Central memory CD4-positive, alpha-beta T cell (primary cell): ENCODE results near the gene HS3ST3B1.

ENCODE experiments used
- DNase-seq: peaks from one replicate; pipeline ENCODE4 v3.0.0; 2022
- total RNA-seq, 3 experiments: gene quantifications; one replicate each; lab custom pipeline; 2026; lab: John Stamatoyannopoulos, UW

The HS3ST3B1 gene
- total RNA-seq, result 19.1 to 41.5 (median 40.1) reads per million in 3 experiments

DNA sequence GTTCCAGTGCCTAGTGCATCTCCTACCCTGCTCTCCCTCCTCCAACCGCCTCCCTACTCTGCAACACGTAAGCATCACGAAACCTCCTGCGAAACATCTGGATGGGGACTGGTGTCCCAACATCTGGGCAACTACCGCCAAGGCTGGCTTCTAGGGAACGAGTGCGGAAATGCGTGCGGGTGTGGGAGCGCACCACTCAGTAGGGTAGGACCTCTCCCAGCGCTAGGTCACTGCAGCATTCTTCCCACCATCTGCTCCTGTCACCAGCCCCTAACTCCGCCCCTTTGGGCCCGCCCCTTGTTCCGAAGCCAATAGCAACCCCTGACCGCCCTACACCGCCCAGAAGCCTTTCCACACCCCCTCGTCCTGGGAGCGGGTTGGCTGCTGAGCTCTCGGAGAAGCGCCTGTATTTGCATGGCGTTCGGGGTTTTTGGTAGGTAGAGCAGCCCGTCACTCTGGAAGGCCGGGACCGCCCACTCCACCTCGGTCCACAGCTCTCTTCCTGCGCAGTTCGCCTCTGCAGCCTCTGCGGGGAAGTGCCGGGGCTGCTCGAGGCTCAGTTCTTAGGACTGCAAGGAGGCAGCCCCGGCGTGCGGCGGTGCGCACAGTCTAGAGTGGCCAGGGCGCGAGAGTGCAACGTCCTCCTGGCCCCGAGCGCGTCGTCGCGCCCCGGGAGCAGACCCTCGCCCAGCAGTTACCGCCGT lies at the start of gene HS3ST3B1:
TSS of gene HS3ST3B1 (plus strand) at position 507 of the 704 bp plus-strand sequence. CDS start 438 bp downstream, outside the sequence.
- peak; percentile 99 for DNase-seq

- no peak for DNase-seq
Measured at GRCh38 chr17:14261406-14261805, 39.5 kb upstream of the HS3ST3B1 start.

DNA sequence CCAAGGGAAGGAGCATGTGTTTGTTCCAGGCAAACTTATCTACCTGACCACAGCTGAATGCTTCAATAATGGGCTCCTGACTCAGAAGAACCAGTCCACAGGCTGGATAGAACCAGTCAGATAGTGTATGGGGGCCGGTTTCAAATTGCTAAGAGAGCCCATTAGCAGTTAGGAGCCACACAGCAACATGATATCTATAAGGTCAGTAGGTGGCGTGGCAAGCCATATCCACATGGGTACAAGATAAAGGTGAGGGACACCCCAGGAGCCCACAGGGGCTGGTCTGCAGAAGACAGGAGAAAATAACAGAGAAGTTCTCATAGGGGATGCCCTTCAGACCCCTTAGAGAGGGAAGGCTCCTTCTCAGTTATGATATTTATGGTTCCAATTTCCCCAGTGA lies 32.6 kb upstream of the HS3ST3B1 start:
- DNase-seq, result no peak

GRCh38 chr17:14269473-14269872 lies 31.4 kb upstream of the HS3ST3B1 start:
- no peak for DNase-seq

- no peak for DNase-seq
Measured at GRCh38 chr17:14270508-14270907, 30.4 kb upstream of the HS3ST3B1 start.

DNA sequence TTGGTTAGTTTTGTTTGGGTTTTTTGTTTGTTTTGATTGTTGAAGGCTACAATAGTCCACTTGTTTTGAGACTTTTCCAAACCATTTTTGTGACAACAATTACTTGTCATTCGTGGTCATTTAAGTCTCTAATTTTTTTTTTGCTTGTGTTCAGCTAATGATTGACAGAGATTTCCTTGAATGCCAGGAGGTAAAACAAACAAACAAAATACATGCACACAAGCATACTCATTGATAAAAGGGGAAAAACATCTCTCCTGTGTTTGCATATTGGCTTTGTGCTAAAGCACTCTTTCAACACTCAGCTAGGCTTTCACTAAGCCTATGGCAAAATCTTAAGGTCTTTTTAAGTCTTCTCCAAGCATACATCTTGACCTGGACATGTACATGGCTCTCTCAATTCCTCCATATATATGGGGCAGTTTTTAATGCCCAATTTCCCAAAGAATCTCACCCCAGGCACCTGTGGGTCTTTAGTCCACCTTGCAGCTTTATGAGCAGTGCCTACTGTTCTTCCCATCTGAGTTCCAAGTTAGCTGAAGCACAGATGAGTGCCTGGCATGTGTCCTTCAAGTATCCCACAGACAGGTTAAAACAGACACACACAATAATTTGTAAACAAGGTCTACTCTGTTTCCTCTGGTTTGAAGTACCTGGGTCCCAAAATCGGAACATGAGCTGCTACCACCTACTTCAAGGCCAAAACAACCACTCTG lies 24.2 kb upstream of the HS3ST3B1 start:
- DNase-seq, result no peak

GRCh38 chr17:14281530-14281929 lies 19.4 kb upstream of the HS3ST3B1 start:
- DNase-seq, result no peak

GRCh38 chr17:14282726-14283125 lies 18.2 kb upstream of the HS3ST3B1 start:
- DNase-seq, result no peak

DNA sequence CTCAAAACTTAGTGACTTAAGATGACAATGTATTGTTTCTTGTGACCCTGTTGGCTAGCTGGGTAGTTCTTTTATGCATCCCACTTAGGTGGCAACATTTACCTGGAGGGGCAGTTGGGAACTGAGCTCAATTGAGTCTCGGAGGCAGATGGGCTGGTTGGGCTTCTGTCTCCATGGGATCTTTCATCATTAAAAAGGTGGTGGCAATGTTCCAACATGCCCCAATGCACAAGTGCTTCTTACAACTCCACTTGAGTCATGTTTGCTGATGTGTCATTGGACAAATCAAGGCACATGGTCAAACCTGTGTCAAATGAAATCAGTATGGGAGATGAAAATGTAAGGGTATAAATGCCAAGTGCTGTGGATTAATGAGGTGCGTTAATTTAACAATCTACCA lies 11.7 kb upstream of the HS3ST3B1 start:
- no peak for DNase-seq

DNA sequence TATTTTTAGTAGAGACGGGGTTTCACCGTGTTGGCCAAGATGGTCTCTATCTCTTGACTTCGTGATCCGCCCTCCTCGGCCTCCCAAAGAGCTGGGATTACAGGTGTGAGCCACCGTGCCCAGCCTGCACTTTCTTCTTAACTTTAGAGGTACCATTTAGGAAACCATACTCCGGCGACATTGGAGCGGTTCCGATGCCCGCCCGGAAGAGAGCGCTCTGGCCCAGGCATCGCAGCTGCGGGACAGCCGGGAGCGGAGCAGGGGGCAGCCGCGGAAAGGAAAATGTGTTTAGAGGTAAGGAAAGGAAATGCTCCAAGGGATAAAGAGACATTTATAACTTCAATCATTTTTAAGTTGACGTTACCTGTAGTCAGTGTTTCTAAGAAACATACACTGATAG lies 6.0 kb upstream of the HS3ST3B1 start:
- DNase-seq, result no peak

- no peak for DNase-seq
Measured at GRCh38 chr17:14295676-14296075, 5.2 kb upstream of the HS3ST3B1 start.

- no peak for DNase-seq
Measured at GRCh38 chr17:14296166-14296910, 4.5 kb upstream of the HS3ST3B1 start.

- DNase-seq, result no peak
Measured at GRCh38 chr17:14297161-14297851, 3.6 kb upstream of the HS3ST3B1 start.

GRCh38 chr17:14298221-14298946 lies 2.5 kb upstream of the HS3ST3B1 start:
- no peak for DNase-seq

DNA sequence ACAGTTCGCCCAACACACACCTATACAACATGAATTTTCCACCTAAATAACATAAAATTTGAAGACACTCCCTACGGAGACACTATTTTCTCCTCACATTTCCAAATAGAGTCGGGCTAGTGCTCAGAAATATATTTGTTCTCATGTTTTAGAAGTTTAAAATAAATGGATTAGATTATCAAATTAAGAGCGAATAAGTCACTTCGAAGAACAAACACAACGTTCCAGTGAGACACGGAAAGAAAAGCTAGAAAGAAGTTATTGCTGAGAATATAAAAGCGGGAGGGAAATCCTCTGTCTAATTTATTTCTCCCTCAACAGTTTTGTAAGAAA lies 2.0 kb upstream of the HS3ST3B1 start:
- DNase-seq, result no peak

GRCh38 chr17:14299280-14300141 lies 1.4 kb upstream of the HS3ST3B1 start:
- peak; percentile 38 for DNase-seq

GRCh38 chr17:14301279-14302090 lies 604 bp downstream of the HS3ST3B1 start:
- peak; percentile 40 for DNase-seq

- DNase-seq, result peak; percentile 64
Measured at GRCh38 chr17:14302091-14302430, 1.2 kb downstream of the HS3ST3B1 start.

- DNase-seq, result peak; percentile 78
Measured at GRCh38 chr17:14302431-14303099, 1.7 kb downstream of the HS3ST3B1 start.
